Nephron progenitor cell (in vitro differentiated cells): Measurements from ENCODE around the gene COL26A1.

ENCODE experiments used
- DNase-seq: peaks from one replicate; pipeline ENCODE4 v3.0.0; 2021
- H3K27ac Mint-ChIP-seq: 2 replicates; pipeline ENCODE4 v1.8.0; 2021; ENCODE audit warnings: mild to moderate bottlenecking, moderate library complexity, mixed read lengths
- H3K27me3 Mint-ChIP-seq: 2 replicates; pipeline ENCODE4 v1.8.0; 2021; ENCODE audit warnings: mild to moderate bottlenecking, low read depth, mixed read lengths; ENCODE audit not compliant: poor library complexity
- H3K36me3 Mint-ChIP-seq: 2 replicates; pipeline ENCODE4 v1.8.0; 2021; ENCODE audit warnings: low read depth, mixed read lengths
- H3K4me1 Mint-ChIP-seq: 2 replicates; pipeline ENCODE4 v1.8.0; 2021; ENCODE audit warnings: mixed read lengths
- H3K4me3 Mint-ChIP-seq: 2 replicates; pipeline ENCODE4 v1.8.0; 2021; ENCODE audit warnings: mild to moderate bottlenecking, moderate library complexity, mixed read lengths
- H3K9me3 Mint-ChIP-seq: 2 replicates; pipeline ENCODE4 v1.8.0; 2021; ENCODE audit warnings: mild to moderate bottlenecking, moderate library complexity, mixed read lengths
- TF ChIP-seq, protein P1 (sequence below): fragments of 200-600 bp; sonication (generic); IDR thresholded peaks from 2 replicates; pipeline ENCODE4 v1.5.0; 2021; ENCODE audit warnings: antibody characterized with exemption

COL26A1 gene

DNA sequence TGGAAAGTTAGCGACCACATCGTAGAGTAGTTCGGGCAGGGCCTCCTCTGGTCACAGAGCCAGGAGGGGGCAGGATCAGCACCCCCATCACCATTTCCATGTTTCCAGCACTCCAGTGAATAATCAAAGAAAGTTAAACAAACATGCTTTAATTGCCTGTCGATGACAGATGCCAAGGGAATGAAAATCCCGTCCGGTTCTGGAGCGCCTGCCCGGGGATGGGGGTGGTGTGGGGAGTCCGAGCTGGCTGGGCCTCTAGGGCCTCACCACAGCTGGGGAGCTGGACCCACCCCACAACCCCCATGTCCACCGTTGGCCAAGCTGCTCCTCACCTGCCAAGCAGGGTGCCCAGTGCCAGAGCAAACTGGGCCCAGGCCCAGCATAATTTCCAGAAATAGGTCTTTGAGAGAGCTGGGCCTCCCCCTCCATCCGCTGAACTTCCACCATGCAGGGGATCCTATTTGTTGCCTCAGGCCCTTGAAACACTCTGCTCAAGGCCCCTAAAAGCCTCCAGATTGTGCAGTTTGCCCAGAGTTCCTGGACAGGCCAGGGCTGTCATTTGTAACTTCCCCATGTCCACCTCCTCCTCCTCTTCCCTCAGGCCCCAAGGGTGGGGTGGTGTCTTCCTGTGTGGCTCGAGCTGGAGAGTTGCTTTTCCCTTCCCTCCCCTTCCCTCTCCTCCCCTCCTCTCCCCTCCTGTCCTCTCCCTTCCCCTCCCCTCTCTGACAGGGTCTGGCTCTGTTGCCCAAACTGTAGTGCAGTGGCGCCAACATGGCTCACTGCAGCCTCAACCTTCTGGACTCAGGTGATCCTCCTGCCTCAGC, 165.4 kb downstream of the COL26A1 start:
- peaks cover 8% of the 10 kb centered on the region for H3K9me3 Mint-ChIP-seq
- H3K4me1 Mint-ChIP-seq, result peaks cover 28% of the 10 kb centered on the region
- H3K4me3 Mint-ChIP-seq, result no peak overlapping the region
- no peak for DNase-seq
- TF ChIP-seq, protein P1, sequence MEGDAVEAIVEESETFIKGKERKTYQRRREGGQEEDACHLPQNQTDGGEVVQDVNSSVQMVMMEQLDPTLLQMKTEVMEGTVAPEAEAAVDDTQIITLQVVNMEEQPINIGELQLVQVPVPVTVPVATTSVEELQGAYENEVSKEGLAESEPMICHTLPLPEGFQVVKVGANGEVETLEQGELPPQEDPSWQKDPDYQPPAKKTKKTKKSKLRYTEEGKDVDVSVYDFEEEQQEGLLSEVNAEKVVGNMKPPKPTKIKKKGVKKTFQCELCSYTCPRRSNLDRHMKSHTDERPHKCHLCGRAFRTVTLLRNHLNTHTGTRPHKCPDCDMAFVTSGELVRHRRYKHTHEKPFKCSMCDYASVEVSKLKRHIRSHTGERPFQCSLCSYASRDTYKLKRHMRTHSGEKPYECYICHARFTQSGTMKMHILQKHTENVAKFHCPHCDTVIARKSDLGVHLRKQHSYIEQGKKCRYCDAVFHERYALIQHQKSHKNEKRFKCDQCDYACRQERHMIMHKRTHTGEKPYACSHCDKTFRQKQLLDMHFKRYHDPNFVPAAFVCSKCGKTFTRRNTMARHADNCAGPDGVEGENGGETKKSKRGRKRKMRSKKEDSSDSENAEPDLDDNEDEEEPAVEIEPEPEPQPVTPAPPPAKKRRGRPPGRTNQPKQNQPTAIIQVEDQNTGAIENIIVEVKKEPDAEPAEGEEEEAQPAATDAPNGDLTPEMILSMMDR, result no peak
- H3K27ac Mint-ChIP-seq, result no peak overlapping the region
- no peaks in the 10 kb centered on the region for H3K27me3 Mint-ChIP-seq
- H3K36me3 Mint-ChIP-seq, result peaks cover 57% of the 10 kb centered on the region

DNA sequence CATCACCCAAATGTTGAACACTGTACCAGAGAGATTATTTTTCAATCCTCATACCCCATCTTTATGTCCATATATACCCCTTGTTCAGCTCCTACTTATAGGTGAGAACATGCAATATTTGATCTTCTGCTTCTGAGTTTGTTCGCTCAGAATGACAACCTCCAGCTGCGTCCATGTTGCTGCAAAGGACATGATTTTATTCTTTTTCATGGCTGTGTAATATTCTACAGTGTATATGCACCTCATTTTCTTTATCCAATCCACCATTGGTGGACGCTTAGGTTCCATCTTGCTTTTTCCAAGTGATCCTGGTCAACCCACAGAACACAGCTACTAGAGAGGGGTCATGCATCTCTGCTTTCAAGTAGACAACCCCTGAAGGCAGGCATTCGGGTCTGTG, 166.9 kb downstream of the COL26A1 start:
- H3K9me3 Mint-ChIP-seq, result peaks cover 3% of the 10 kb centered on the region
- peaks cover 49% of the 10 kb centered on the region for H3K36me3 Mint-ChIP-seq
- H3K4me1 Mint-ChIP-seq, result peaks cover 32% of the 10 kb centered on the region
- H3K27me3 Mint-ChIP-seq, result no peaks in the 10 kb centered on the region
- TF ChIP-seq, protein P1, result no peak
- DNase-seq, result no peak
- no peak overlapping the region for H3K4me3 Mint-ChIP-seq
- H3K27ac Mint-ChIP-seq, result no peak overlapping the region

DNA sequence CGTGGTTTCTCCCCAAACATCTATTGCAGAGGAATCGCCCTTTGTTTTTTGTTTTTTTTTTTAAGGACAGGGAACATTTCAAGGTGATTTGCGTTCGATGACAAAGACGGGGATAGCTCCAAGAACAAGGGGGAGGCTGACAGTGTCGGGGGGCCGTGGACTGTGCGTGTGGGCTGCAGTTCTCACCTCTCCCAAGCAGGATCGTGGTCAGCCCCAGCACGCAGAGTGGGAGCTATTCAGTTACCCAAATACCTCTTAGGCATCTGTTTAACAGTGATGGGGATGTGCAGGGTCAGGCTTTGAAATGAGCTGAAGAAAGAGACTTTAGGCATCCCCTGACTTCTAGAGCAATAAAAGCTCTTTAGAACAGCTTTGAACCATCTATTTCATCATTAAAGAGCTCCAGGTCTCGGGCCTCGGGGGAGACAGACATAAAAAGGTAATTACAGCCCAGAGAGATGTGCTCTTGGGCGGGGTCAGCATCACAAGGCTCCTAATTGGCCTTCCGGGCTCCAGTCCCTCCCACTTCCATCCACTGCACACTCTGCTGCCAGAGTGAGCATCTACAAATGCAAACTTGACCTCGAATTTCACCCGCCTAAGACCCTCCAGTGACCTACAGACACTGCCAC, 169.2 kb downstream of the COL26A1 start:
- H3K27ac Mint-ChIP-seq, result peak overlapping the region; percentile 63
- H3K27me3 Mint-ChIP-seq, result no peaks in the 10 kb centered on the region
- peak overlapping the region; percentile 10 for H3K4me3 Mint-ChIP-seq

DNA sequence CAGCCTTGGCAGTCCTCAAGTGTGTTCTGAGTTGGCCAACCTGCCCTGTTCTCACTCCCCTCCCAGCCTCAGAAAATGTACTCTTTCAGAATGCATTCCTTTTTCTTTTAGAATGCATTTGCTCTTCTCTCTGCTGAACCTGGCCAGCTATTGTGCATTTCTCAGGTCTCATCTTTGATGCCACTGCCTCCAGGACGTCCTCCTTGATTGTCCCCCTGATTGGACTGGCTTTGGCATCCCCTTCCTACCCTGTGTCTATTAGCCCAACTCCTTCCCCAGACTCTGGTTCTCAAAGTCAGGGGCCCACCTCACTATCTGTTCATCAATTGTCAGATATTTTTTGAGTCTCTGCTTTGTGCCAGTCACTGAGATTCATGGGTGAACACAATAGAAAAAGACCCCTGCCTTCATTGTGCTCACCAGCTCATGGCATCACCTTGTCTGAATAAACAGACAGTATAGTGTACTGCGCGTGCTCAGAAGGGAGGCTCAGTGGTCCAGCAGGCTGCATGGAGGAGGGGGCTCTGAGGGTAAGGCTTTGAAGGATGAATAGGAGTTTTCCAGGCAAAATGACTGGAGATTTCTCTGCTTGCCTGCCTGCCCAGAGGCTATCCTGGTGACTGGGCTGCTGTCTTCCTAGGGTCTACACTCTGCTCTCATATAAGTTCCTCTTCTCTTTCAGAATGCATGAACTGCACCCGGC, 169.9 kb downstream of the COL26A1 start:
- TF ChIP-seq, protein P1, result no peak
- no peak for DNase-seq
- peaks cover 39% of the 10 kb centered on the region for H3K36me3 Mint-ChIP-seq
- H3K27me3 Mint-ChIP-seq, result no peaks in the 10 kb centered on the region
- peaks cover 35% of the 10 kb centered on the region for H3K4me1 Mint-ChIP-seq
- H3K27ac Mint-ChIP-seq, result peak overlapping the region; percentile 3
- H3K4me3 Mint-ChIP-seq, result peak overlapping the region; percentile 10
- no peaks in the 10 kb centered on the region for H3K9me3 Mint-ChIP-seq

More for the DNA sequence above, 169.2 kb downstream of the COL26A1 start:
- Mint-ChIP-seq H3K9me3 (no peaks in the 10 kb centered on the region), H3K36me3 (peaks cover 46% of the 10 kb centered on the region), H3K4me1 (peaks cover 35% of the 10 kb centered on the region)
- TF ChIP-seq, protein P1, result no peak
- peak; percentile 46 for DNase-seq

DNA sequence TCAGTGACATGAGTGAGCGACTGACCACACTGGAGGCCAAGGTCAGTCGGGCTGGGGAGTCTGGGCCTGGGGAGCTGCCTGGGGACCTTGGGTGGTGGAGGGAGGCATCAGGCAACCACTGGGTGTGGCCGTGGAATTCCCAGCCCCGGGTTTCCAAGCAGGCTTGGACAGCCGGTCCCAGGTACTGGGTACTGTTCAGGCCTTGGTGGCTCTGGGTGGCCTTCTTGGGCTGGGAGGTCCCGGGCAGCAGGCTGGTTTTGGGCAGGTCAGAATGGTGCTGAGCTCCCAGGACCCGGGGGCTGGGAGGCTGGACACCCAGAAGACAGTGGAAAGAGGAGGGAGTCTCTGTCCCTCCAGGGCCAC, 170.4 kb downstream of the COL26A1 start:
- no peaks in the 10 kb centered on the region for H3K9me3 Mint-ChIP-seq
- no peaks in the 10 kb centered on the region for H3K27me3 Mint-ChIP-seq
- TF ChIP-seq, protein P1, result no peak
- no peak for DNase-seq
- no peak overlapping the region for H3K4me3 Mint-ChIP-seq
- no peak overlapping the region for H3K27ac Mint-ChIP-seq
- H3K4me1 Mint-ChIP-seq, result peaks cover 35% of the 10 kb centered on the region
- H3K36me3 Mint-ChIP-seq, result peaks cover 34% of the 10 kb centered on the region
